ENCODE results near the gene SPR.
A peak's percentile ranks its signal among the peaks of the same experiment; 100 is the strongest.

Gene SPR

DNA sequence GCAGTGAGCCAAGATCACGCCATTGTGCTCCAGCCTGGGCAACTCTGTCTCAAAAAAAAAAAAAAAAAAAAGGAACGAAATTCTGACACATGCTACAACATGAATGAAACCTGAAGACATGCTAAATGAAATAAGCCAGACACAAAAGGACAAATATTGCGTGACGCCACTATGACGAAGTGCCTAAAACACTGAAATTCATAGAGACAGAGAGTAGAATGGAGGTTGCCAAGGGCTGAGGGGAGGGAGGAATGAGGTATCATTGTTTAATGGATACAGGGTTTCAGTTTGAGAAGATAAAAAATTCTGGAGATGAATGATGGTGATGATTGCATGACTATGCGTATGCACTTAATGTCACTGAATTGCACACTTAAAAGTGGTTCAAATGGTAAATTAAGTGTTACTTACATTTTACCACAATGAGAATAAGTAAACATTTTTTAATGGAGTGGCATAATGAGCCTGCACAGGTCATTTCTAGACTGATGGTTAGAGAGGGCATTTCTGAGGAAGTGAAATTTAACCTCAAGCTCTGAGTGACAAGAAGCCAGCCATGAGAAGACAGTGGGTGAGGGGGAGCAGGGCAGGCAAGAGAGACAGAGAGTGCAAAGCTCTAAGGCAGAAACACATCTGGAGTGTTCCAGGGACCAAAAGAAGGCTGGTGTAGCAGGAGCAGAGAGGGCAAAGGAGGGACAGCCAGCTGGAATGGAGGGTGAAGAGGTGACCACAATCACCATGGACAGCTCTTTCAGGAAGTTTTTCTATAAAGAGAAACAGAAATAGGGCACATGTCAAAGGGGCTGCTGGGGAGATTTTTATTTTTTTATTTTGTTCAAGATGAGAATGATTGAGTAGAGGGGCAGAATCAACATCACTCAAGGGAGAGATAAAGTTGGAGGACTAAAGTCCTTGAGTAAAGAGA lies 40.8 kb upstream of the SPR start:
- no peak for DNase-seq (ENCODE audit: low read depth in 1 of 2, low spot score in 1 of 2)
- TF ChIP-seq, protein P1, sequence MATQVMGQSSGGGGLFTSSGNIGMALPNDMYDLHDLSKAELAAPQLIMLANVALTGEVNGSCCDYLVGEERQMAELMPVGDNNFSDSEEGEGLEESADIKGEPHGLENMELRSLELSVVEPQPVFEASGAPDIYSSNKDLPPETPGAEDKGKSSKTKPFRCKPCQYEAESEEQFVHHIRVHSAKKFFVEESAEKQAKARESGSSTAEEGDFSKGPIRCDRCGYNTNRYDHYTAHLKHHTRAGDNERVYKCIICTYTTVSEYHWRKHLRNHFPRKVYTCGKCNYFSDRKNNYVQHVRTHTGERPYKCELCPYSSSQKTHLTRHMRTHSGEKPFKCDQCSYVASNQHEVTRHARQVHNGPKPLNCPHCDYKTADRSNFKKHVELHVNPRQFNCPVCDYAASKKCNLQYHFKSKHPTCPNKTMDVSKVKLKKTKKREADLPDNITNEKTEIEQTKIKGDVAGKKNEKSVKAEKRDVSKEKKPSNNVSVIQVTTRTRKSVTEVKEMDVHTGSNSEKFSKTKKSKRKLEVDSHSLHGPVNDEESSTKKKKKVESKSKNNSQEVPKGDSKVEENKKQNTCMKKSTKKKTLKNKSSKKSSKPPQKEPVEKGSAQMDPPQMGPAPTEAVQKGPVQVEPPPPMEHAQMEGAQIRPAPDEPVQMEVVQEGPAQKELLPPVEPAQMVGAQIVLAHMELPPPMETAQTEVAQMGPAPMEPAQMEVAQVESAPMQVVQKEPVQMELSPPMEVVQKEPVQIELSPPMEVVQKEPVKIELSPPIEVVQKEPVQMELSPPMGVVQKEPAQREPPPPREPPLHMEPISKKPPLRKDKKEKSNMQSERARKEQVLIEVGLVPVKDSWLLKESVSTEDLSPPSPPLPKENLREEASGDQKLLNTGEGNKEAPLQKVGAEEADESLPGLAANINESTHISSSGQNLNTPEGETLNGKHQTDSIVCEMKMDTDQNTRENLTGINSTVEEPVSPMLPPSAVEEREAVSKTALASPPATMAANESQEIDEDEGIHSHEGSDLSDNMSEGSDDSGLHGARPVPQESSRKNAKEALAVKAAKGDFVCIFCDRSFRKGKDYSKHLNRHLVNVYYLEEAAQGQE (IDR thresholded peaks at IDR 0.05; ENCODE audit: insufficient replicate concordance, low read depth) = peak; percentile 87
- TF ChIP-seq POLR2AphosphoS5 (IDR thresholded peaks at IDR 0.05; ENCODE audit: low read depth) = no peak
- Histone ChIP-seq H3K27me3 (ENCODE audit: insufficient read depth, poor library complexity, severe bottlenecking) (peaks cover 3% of the 10 kb centered on the region), H3K27ac (replicated peaks) (no peak overlapping the region), H3K4me3 (replicated peaks; ENCODE audit: insufficient read depth, low read length) (no peak overlapping the region)

DNA sequence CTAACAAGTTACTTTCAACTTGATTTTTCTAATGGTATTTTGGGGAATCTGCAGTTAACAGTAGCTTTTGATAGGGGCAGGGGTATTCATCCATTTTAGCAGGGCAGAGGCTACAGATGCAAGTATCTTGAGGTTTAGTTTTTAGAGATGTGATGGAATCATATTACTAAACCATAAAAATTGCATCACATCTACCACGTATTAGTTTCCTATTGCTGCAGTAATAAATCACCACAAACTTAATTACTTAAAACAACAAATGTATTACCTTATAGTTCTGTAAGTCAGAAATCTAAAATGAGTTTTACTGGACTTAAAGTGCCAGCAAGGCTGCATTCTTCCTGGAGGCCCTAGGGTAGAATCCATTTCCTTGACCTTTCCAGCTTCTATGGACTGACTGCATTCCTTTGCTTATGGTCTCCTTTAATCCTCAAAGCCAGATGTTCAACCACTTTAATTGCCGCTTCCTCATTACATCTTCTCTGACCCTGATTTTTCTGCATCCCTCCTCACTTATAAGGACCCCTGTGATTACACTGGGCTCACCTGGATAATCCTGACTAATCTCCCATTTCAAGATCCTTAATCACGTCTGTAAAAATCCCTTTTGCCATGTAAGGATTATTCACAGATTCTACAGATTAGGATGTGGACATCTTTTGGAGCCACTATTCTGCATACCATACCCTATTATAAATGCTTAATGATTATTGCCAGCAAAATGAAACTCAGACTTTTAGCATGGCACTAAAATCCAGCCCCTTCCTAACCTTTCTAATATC lies 39.5 kb upstream of the SPR start:
- DNase-seq (ENCODE audit: low read depth in 1 of 2, low spot score in 1 of 2) = no peak
- no peak overlapping the region for H3K27ac ChIP-seq (replicated peaks)
- peaks cover 3% of the 10 kb centered on the region for H3K27me3 ChIP-seq (ENCODE audit: insufficient read depth, poor library complexity, severe bottlenecking)

DNA sequence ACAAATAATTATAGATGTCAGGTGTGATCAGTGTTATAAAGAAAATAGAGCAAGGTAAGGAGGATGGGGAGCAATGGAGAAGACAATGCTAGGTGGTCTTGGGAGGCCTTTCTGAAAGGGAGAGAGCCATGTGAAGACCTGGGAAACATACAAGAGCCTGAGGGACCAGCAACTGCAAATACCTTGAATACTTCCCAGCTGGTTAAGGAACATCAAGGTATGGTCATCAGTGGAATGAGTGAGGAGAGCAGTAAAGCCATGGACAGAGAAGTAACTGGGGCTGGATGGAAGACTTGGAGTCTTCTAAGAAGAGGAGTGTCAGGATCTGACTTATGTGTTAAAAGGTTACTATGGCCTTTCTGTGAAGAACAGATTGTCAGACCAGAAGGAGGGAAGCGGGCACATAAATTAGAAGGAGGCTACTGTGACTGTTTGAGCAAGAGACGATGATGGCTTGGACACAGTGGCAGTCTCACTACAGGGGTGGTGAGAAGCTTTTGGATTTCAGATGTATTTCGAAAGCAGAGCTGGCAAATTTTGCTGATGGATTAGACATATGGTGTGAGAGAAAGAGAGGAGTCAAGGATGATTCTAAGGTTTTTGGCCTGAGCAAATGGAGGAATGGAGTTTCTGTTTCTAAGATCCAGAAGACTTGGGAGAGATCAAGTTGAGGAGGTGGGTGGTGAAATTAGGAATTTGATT lies 38.6 kb upstream of the SPR start:
- H3K4me3 ChIP-seq (replicated peaks; ENCODE audit: insufficient read depth, low read length) = no peak overlapping the region
- TF ChIP-seq, protein P2, sequence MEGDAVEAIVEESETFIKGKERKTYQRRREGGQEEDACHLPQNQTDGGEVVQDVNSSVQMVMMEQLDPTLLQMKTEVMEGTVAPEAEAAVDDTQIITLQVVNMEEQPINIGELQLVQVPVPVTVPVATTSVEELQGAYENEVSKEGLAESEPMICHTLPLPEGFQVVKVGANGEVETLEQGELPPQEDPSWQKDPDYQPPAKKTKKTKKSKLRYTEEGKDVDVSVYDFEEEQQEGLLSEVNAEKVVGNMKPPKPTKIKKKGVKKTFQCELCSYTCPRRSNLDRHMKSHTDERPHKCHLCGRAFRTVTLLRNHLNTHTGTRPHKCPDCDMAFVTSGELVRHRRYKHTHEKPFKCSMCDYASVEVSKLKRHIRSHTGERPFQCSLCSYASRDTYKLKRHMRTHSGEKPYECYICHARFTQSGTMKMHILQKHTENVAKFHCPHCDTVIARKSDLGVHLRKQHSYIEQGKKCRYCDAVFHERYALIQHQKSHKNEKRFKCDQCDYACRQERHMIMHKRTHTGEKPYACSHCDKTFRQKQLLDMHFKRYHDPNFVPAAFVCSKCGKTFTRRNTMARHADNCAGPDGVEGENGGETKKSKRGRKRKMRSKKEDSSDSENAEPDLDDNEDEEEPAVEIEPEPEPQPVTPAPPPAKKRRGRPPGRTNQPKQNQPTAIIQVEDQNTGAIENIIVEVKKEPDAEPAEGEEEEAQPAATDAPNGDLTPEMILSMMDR (IDR thresholded peaks at IDR 0.05; ENCODE audit: insufficient read depth, low read length) = no peak
- TF ChIP-seq, protein P1 (IDR thresholded peaks at IDR 0.05; ENCODE audit: insufficient replicate concordance, low read depth) = no peak
- TF ChIP-seq GABPA (IDR thresholded peaks at IDR 0.05; ENCODE audit: low read depth) = no peak
- TF ChIP-seq POLR2AphosphoS5 (IDR thresholded peaks at IDR 0.05; ENCODE audit: low read depth) = no peak
- TF ChIP-seq SPI1 (IDR thresholded peaks at IDR 0.05; ENCODE audit: borderline replicate concordance, low read depth) = no peak
- H3K27ac ChIP-seq (replicated peaks) = no peak overlapping the region
- DNase-seq (ENCODE audit: low read depth in 1 of 2, low spot score in 1 of 2) = no peak
- peaks cover 3% of the 10 kb centered on the region for H3K27me3 ChIP-seq (ENCODE audit: insufficient read depth, poor library complexity, severe bottlenecking)

More for the DNA sequence above, 39.5 kb upstream of the SPR start:
- no peak for TF ChIP-seq SPI1 (IDR thresholded peaks at IDR 0.05; ENCODE audit: borderline replicate concordance, low read depth)
- H3K4me3 ChIP-seq (replicated peaks; ENCODE audit: insufficient read depth, low read length) = no peak overlapping the region

DNA sequence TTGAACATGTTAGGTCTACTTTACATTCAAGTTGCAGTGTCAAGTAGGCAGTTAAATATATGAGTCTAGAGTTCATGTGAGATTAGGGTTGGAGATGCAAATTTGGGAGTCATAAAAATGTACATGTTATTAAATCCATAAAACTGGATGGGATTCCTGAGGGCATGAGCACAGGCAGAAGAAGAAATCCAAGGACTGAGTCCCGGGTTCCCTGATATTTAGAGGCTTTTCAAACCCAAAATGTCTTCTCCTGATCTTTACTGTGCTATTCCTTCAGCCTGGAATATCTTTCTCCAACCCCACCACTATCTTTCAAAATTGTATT lies 38.1 kb upstream of the SPR start:
- H3K4me3 ChIP-seq (replicated peaks; ENCODE audit: insufficient read depth, low read length) = no peak overlapping the region
- H3K27ac ChIP-seq (replicated peaks) = no peak overlapping the region
- H3K27me3 ChIP-seq (ENCODE audit: insufficient read depth, poor library complexity, severe bottlenecking) = peaks cover 3% of the 10 kb centered on the region
- TF ChIP-seq, protein P1 (IDR thresholded peaks at IDR 0.05; ENCODE audit: insufficient replicate concordance, low read depth) = no peak
- TF ChIP-seq POLR2AphosphoS5 (IDR thresholded peaks at IDR 0.05; ENCODE audit: low read depth) (no peak), SPI1 (IDR thresholded peaks at IDR 0.05; ENCODE audit: borderline replicate concordance, low read depth) (no peak), GABPA (IDR thresholded peaks at IDR 0.05; ENCODE audit: low read depth) (no peak)
- TF ChIP-seq, protein P2 (IDR thresholded peaks at IDR 0.05; ENCODE audit: insufficient read depth, low read length) = no peak
- DNase-seq (ENCODE audit: low read depth in 1 of 2, low spot score in 1 of 2) = no peak

Data from HL-60 (cell line).